GM12878 (cell line): ENCODE data around the gene RCC2. TPM values are rescaled to one million over a fixed set of nuclear protein-coding genes. Genes with fewer than 3 reads are reported as not detected.

Experiments
- ATAC-seq: fragments of 200-7000 bp; cut with Tn5 transposase; 3 replicates; pipeline ENCODE4 v1.9.1; 2020; ENCODE audit warnings: mild to moderate bottlenecking, moderate library complexity
- BruUV-seq: library from RNA; stranded (reverse); fragments of 400-500 nt; replicated peaks from 2 replicates; lab custom pipeline; 2021; lab: Mats Ljungman, UMichigan
- CTCF ChIA-PET: fragments of 300-600 bp; sonication (Branson Sonifier 250); formaldehyde crosslinking; extraction: SDS; loops from one replicate; lab custom pipeline; 2021; ENCODE audit warnings: inconsistent platforms; lab: Yijun Ruan, JAX
- POLR2A ChIA-PET: fragments of 350-600 bp; formaldehyde crosslinking; extraction: SDS; loops from one replicate; lab custom pipeline; 2021; ENCODE audit warnings: inconsistent platforms; lab: Charles Lee
- RAD21 ChIA-PET: fragments of 300-600 bp; sonication (Branson Sonifier 250); formaldehyde crosslinking; loops from one replicate; lab custom pipeline; 2023; ENCODE audit warnings: antibody characterized with exemption; ENCODE audit not compliant: unreplicated experiment; lab: Charles Lee
- SMC1A ChIA-PET: fragments of 300-600 bp; sonication (Branson Sonifier 250); formaldehyde crosslinking; loops from one replicate; lab custom pipeline; 2023; ENCODE audit not compliant: unreplicated experiment, uncharacterized antibody; lab: Charles Lee
- DNase-seq: peaks from one replicate; pipeline ENCODE4 v3.0.0-alpha.2; 2011; ENCODE audit warnings: low read depth, low spot score
- FAIRE-seq: peaks from 3 replicates; lab custom pipeline; 2011; peaks lifted over from hg19 to GRCh38; lab: Jason Lieb, UNC
- H2AFZ ChIP-seq: 2 replicates; pipeline ENCODE4 v1.6.0; 2011; ENCODE audit warnings: low read depth, low read length, control low read depth; ENCODE audit not compliant: control insufficient read depth
- H3K27ac ChIP-seq: 2 replicates; pipeline ENCODE4 v1.5.1; 2011; ENCODE audit warnings: control low read depth; ENCODE audit not compliant: control insufficient read depth, insufficient read depth
- H3K27me3 ChIP-seq, 2 experiments: replicated peaks in 1 of 2; 2 replicates each; pipeline versions ENCODE4 v1.6.0 to v1.6.1; 2011; ENCODE audit warnings: low read length in 1 of 2; ENCODE audit not compliant: control insufficient read depth in 2 of 2, insufficient read depth in 2 of 2
- H3K36me3 ChIP-seq, 2 experiments: 2 replicates each; pipeline ENCODE4 v1.5.1; 2011; ENCODE audit warnings: low read length in 1 of 2; ENCODE audit not compliant: control insufficient read depth in 2 of 2, insufficient read depth in 2 of 2
- H3K4me1 ChIP-seq: 2 replicates; pipeline ENCODE4 v1.6.1; 2011; ENCODE audit warnings: mild to moderate bottlenecking, low read length, moderate library complexity, mixed read lengths; ENCODE audit not compliant: control insufficient read depth, insufficient read depth
- H3K4me2 ChIP-seq: 2 replicates; pipeline ENCODE4 v1.6.0; 2011; ENCODE audit warnings: control low read depth; ENCODE audit not compliant: control insufficient read depth, insufficient read depth
- H3K4me3 ChIP-seq: fragments of 200-600 bp; sonication (generic); 2 replicates; pipeline ENCODE4 v1.5.1; 2016
- H3K79me2 ChIP-seq: 2 replicates; pipeline ENCODE4 v1.6.0; 2011; ENCODE audit warnings: low read length; ENCODE audit not compliant: control insufficient read depth, insufficient read depth
- H3K9ac ChIP-seq: 2 replicates; pipeline ENCODE4 v1.8.0; 2011; ENCODE audit warnings: low read length, control low read depth, mixed read lengths; ENCODE audit not compliant: control insufficient read depth, insufficient read depth
- H3K9me3 ChIP-seq: replicated peaks from 3 replicates; pipeline ENCODE4 v1.5.1; 2011; ENCODE audit warnings: mild to moderate bottlenecking, low read length; ENCODE audit not compliant: control insufficient read depth, insufficient read depth
- H4K20me1 ChIP-seq: 2 replicates; pipeline ENCODE4 v1.6.0; 2011; ENCODE audit not compliant: control insufficient read depth, insufficient read depth
- CTCF ChIP-seq, 3 experiments: IDR thresholded peaks in 2 of 3; conservative IDR thresholded peaks in 1 of 3; 2 replicates each; pipeline ENCODE4 v1.5.1; 2011; ENCODE audit warnings: low read depth in 3 of 3, low read length in 3 of 3, mild to moderate bottlenecking in 3 of 3, control low read depth in 2 of 3, moderate library complexity in 2 of 3, inconsistent platforms in 1 of 3, mixed read lengths in 1 of 3; ENCODE audit not compliant: control insufficient read depth in 2 of 3, insufficient read depth in 1 of 3; ENCODE audit errors: extremely low read depth in 1 of 3
- POLR2AphosphoS5 ChIP-seq: IDR thresholded peaks from 2 replicates; pipeline ENCODE4 v1.6.1; 2011; ENCODE audit warnings: mild to moderate bottlenecking, low read length, inconsistent platforms
- SIX5 ChIP-seq: IDR thresholded peaks from 2 replicates; pipeline ENCODE4 v1.6.1; 2011; ENCODE audit warnings: mild to moderate bottlenecking, low read depth, low read length, moderate library complexity; ENCODE audit not compliant: severe bottlenecking
- STAT1 ChIP-seq: fragments of 450-650 bp; conservative IDR thresholded peaks from 2 replicates; pipeline ENCODE4 v1.6.1; 2014; ENCODE audit warnings: antibody characterized with exemption, mild to moderate bottlenecking
- ZNF207 ChIP-seq: fragments of 450-650 bp; IDR thresholded peaks from 2 replicates; pipeline ENCODE4 v1.6.1; 2014; ENCODE audit warnings: antibody characterized with exemption, mild to moderate bottlenecking, borderline replicate concordance
- WGBS: methylation state at CpG from one replicate; pipeline ENCODE4 v1.1.6; 2016; ENCODE audit warnings: low lambda C conversion rate; ENCODE audit not compliant: insufficient replicate concordance, insufficient coverage; ENCODE audit errors: missing lambda C conversion rate; 5-methylcytosine and 5-hydroxymethylcytosine counted together
- in situ Hi-C: fragments of 300-500 bp; cut with MboI; formaldehyde crosslinking; loops from 9 replicates; pipeline ENCODE4 v1.14.3; 2018; ENCODE audit warnings: mixed read lengths
- intact Hi-C: fragments of 100-400 bp; cut with micrococcal nuclease; formaldehyde crosslinking; loops from one replicate; pipeline ENCODE4 v1.14.2; 2022; ENCODE audit not compliant: unreplicated experiment
- polyA plus RNA-seq, 11 experiments: library from polyadenylated mRNA; depleted of rRNA in 4 of 11; unstranded in 6 of 11; stranded (reverse) in 5 of 11; fragments of >200 nt; fragmentation: Nextera tagmentation in 4 of 11; fragmentation: Illumina TruSeq in 1 of 11; extraction: Ambion mirVana in 4 of 11; extraction: Trizol in 1 of 11; gene quantifications; 1 replicate in 1 of 11; 2 replicates in 10 of 11; pipeline versions ENCODE4 v1.2.1 to v1.2.3, GENCODE V29; 2011 to 2016; ENCODE audit warnings: inconsistent platforms in 2 of 11, missing spikeins in 2 of 11, low read depth in 1 of 11
- total RNA-seq, 4 experiments: library from RNA; depleted of rRNA in 3 of 4; stranded (reverse); fragments of >200 nt in 3 of 4; fragmentation: Illumina TruSeq in 1 of 4; extraction: Trizol in 1 of 4; gene quantifications; 2 replicates each; pipeline versions ENCODE4 v1.2.1 to v1.2.3, GENCODE V29; 2013 to 2021

Gene RCC2
- total and polyA plus RNA-seq, 10 of the 15 experiments (the other 5 are each of a cell fraction or from before 2014, with no cell fraction given): 10.7 to 176 (median 85.5) TPM

DNA sequence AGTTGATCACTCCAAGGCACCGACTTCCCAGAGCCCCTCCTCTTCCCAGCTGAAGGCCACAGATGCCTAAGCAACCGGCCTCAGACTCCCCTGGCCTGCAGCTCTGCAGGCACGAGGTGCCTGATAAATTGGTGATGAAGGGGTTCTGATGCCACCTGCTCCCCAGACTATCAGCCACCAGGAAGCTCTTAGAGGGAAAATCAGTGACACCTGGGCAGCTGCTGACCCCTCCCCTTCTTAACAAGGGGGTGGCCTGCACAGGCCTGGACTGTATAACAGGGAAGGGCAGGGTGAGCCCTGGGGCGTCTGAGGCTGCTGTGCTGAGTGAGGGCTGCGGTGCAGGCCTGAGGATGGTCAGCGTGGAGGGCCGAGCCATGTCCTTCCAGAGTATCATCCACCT, 67.6 kb downstream of the RCC2 start, which contains the start of gene PADI6 (continued):
- TF ChIP-seq SIX5: no peak

GRCh38 chr1:17370618-17371017, 68.9 kb downstream of the RCC2 start:
- no TSS peak for BruUV-seq
- RAD21 ChIA-PET: no interaction called here
- POLR2A ChIA-PET: no interaction called here
- ATAC-seq (peak; percentile 48; the same call in 1 of the 3 replicates), FAIRE-seq (no peak), DNase-seq (no peak)
- WGBS: 21% methylated on average over 2 of the region's 2 CpGs
- Histone ChIP-seq H3K9ac (no peak overlapping the region), H3K4me2 (no peak overlapping the region), H3K27ac (no peak overlapping the region), H3K79me2 (no peaks in the 10 kb centered on the region), H3K4me1 (no peaks in the 10 kb centered on the region), H3K4me3 (no peak overlapping the region), H3K9me3 (no peaks in the 10 kb centered on the region), H3K27me3 (peaks cover 0 to 1% of the 10 kb centered on the region in 2 experiments; a peak in 1 of 4 replicates), H3K36me3 (no peaks in the 10 kb centered on the region), H4K20me1 (no peaks in the 10 kb centered on the region), H2AFZ (no peak overlapping the region)
- in situ Hi-C loops: no loop called here
- intact Hi-C loops: no loop called here
- SMC1A ChIA-PET: no interaction called here
- CTCF ChIA-PET: no interaction called here
- peak; percentile 8 to 26 (median 24); a peak in 2 of 6 replicates for TF ChIP-seq CTCF (IDR thresholded peaks at IDR 0.05 in 2 of 3, conservative IDR thresholded peaks at IDR 0.05 in 1 of 3; ENCODE audit: control insufficient read depth in 2 of 3, extremely low read depth in 1 of 3, insufficient read depth in 1 of 3, low read depth in 3 of 3, low read length in 3 of 3)
- no peak for TF ChIP-seq STAT1

GRCh38 chr1:17369466-17369865, 70.0 kb downstream of the RCC2 start:
- H3K9ac ChIP-seq: no peak overlapping the region
- H3K36me3 ChIP-seq: no peaks in the 10 kb centered on the region
- peaks cover 0 to 1% of the 10 kb centered on the region in 2 experiments; a peak in 1 of 4 replicates for H3K27me3 ChIP-seq
- ATAC-seq (no peak), FAIRE-seq (no peak)
- H3K27ac ChIP-seq: no peak overlapping the region
- intact Hi-C loops: no loop called here
- RAD21 ChIA-PET: no interaction called here
- no peaks in the 10 kb centered on the region for H3K79me2 ChIP-seq
- H3K9me3 ChIP-seq: no peaks in the 10 kb centered on the region
- no peak overlapping the region for H2AFZ ChIP-seq
- H3K4me3 ChIP-seq: no peak overlapping the region
- POLR2A ChIA-PET: no interaction called here
- WGBS: 24% methylated on average over 9 of the region's 9 CpGs
- BruUV-seq: no TSS peak
- TF ChIP-seq ZNF207 (no peak), POLR2AphosphoS5 (no peak)
- TF ChIP-seq, all 136 proteins: peak for 0
- DNase-seq: no peak
- CTCF ChIA-PET: no interaction called here
- Histone ChIP-seq H3K4me2 (no peak overlapping the region), H4K20me1 (no peaks in the 10 kb centered on the region), H3K4me1 (no peaks in the 10 kb centered on the region)
- SMC1A ChIA-PET: no interaction called here
- in situ Hi-C loops: no loop called here
